Activated CD4-positive, alpha-beta memory T cell treated with anti-CD3 and anti-CD28 coated beads, Interleukin-2, amount 10 ng/mL, durations not matched to agents 7 days and 5 days (primary cell): Measurements from ENCODE around the gene SH2B3. TPM values are rescaled to one million over a fixed set of nuclear protein-coding genes. Genes with fewer than 3 reads are reported as not detected.
"Not testable (repeated sequence)": the region's sequence is repeated elsewhere in the genome, so short reads cannot be mapped to it uniquely, and the experiment has no call there.

ENCODE experiments used
- CTCF ChIA-PET: fragments of 350-600 bp; sonication (Branson Sonifier 250); formaldehyde crosslinking; loops from one replicate; lab custom pipeline; 2021; ENCODE audit warnings: antibody characterized with exemption, inconsistent platforms; lab: Charles Lee
- POLR2A ChIA-PET: fragments of 350-600 bp; sonication (Branson Sonifier 250); formaldehyde crosslinking; loops from one replicate; lab custom pipeline; 2021; ENCODE audit warnings: antibody characterized with exemption; lab: Charles Lee
- DNase-seq: peaks from one replicate; pipeline ENCODE4 v3.0.0-alpha.2; 2020
- H3K27ac Mint-ChIP-seq: one replicate; pipeline ENCODE4 v1.8.0; 2021; ENCODE audit warnings: mild to moderate bottlenecking, mixed read lengths
- H3K27me3 Mint-ChIP-seq: one replicate; pipeline ENCODE4 v1.8.0; 2021; ENCODE audit warnings: mixed read lengths
- H3K36me3 Mint-ChIP-seq: one replicate; pipeline ENCODE4 v1.8.0; 2021; ENCODE audit warnings: low read depth, mixed read lengths
- H3K4me1 Mint-ChIP-seq: one replicate; pipeline ENCODE4 v1.8.0; 2021; ENCODE audit warnings: mixed read lengths
- H3K4me3 Mint-ChIP-seq: one replicate; pipeline ENCODE4 v1.8.0; 2021; ENCODE audit warnings: mild to moderate bottlenecking, mixed read lengths
- H3K9me3 Mint-ChIP-seq: one replicate; pipeline ENCODE4 v1.8.0; 2021; ENCODE audit warnings: mixed read lengths
- total RNA-seq, 2 experiments: library from RNA; stranded (reverse); gene quantifications; one replicate each; pipeline ENCODE4 v1.2.3, GENCODE V29; 2021

SH2B3 gene
- total RNA-seq, 2 experiments from 2014 or later = 18.8 to 20.2 TPM

- no peak for DNase-seq
- Mint-ChIP-seq H3K27me3 (peaks cover 11% of the 10 kb centered on the region), H3K4me1 (peaks cover 15% of the 10 kb centered on the region), H3K36me3 (peaks cover under 1% of the 10 kb centered on the region), H3K27ac (no peak overlapping the region), H3K9me3 (no peaks in the 10 kb centered on the region), H3K4me3 (no peak overlapping the region)
- CTCF ChIA-PET = interaction anchor here (3.0 to 13.4 kb wide), 2 partner anchors 60 to 135 kb away, joined by 90 to 527 read pairs; no protein-coding TSS in a partner anchor
- POLR2A ChIA-PET = no interaction called here
Observed at GRCh38 chr12:111394480-111394879, 11.2 kb upstream of the SH2B3 start.

- H3K4me3 Mint-ChIP-seq = no peak overlapping the region
- ChIA-PET CTCF (interaction anchor here (0.7 to 13.4 kb wide), 26 partner anchors 9 to 419 kb away, joined by 3 to 527 read pairs (median 7); no protein-coding TSS in a partner anchor), POLR2A (interaction anchor here (1.3 to 1.9 kb wide), 2 partner anchors 40 to 56 kb away, joined by 3 to 23 read pairs; no protein-coding TSS in a partner anchor)
- H3K27me3 Mint-ChIP-seq = peaks cover 21% of the 10 kb centered on the region
- DNase-seq = no peak
- H3K4me1 Mint-ChIP-seq = peaks cover 22% of the 10 kb centered on the region
- H3K36me3 Mint-ChIP-seq = peaks cover 4% of the 10 kb centered on the region
- no peak overlapping the region for H3K27ac Mint-ChIP-seq
- no peaks in the 10 kb centered on the region for H3K9me3 Mint-ChIP-seq
Observed at GRCh38 chr12:111395336-111396187, 10.2 kb upstream of the SH2B3 start.

- not testable (repeated sequence) for H3K9me3 Mint-ChIP-seq, H3K27ac Mint-ChIP-seq, H3K4me3 Mint-ChIP-seq, DNase-seq, H3K36me3 Mint-ChIP-seq
- peaks cover 29% of the 10 kb centered on the region for H3K27me3 Mint-ChIP-seq
- POLR2A ChIA-PET = interaction anchor here (0.5 to 1.9 kb wide), 7 partner anchors 31 to 115 kb away, joined by 3 to 23 read pairs (median 4); no protein-coding TSS in a partner anchor
- CTCF ChIA-PET = interaction anchor here (0.6 to 13.4 kb wide), 42 partner anchors 8 to 419 kb away, joined by 3 to 527 read pairs (median 6); no protein-coding TSS in a partner anchor
- peaks cover 23% of the 10 kb centered on the region for H3K4me1 Mint-ChIP-seq
Observed at GRCh38 chr12:111396271-111396670, 9.5 kb upstream of the SH2B3 start.

- H3K27ac Mint-ChIP-seq = no peak overlapping the region
- H3K9me3 Mint-ChIP-seq = no peaks in the 10 kb centered on the region
- H3K4me3 Mint-ChIP-seq = no peak overlapping the region
- POLR2A ChIA-PET = interaction anchor here (0.5 to 1.9 kb wide), 10 partner anchors 30 to 131 kb away, joined by 3 to 23 read pairs (median 4); no protein-coding TSS in a partner anchor
- H3K4me1 Mint-ChIP-seq = peaks cover 25% of the 10 kb centered on the region
- DNase-seq = peak; percentile 86
- H3K27me3 Mint-ChIP-seq = peaks cover 33% of the 10 kb centered on the region
- H3K36me3 Mint-ChIP-seq = peaks cover 4% of the 10 kb centered on the region
- CTCF ChIA-PET = interaction anchor here (0.5 to 13.4 kb wide), 50 partner anchors 8 to 1086 kb away, joined by 3 to 527 read pairs (median 4); no protein-coding TSS in a partner anchor
Observed at GRCh38 chr12:111396726-111397445, 8.8 kb upstream of the SH2B3 start.

- ChIA-PET POLR2A (interaction anchor here (1.8 to 16.8 kb wide), 2 partner anchors 36 to 49 kb away, joined by 7 to 257 read pairs; no protein-coding TSS in a partner anchor), CTCF (interaction anchor here (1.0 to 13.4 kb wide), 8 partner anchors 14 to 414 kb away, joined by 4 to 527 read pairs (median 6); no protein-coding TSS in a partner anchor)
- peaks cover 34% of the 10 kb centered on the region for H3K4me1 Mint-ChIP-seq
- H3K9me3 Mint-ChIP-seq = no peaks in the 10 kb centered on the region
- DNase-seq = no peak
- no peak overlapping the region for H3K4me3 Mint-ChIP-seq
- H3K27me3 Mint-ChIP-seq = peaks cover 37% of the 10 kb centered on the region
- H3K27ac Mint-ChIP-seq = no peak overlapping the region
- peaks cover 4% of the 10 kb centered on the region for H3K36me3 Mint-ChIP-seq
Observed at GRCh38 chr12:111398530-111398929, 7.2 kb upstream of the SH2B3 start.

GRCh38 chr12:111399741-111400404 is 5.8 kb upstream of the SH2B3 start:
- H3K27ac Mint-ChIP-seq, DNase-seq, H3K4me3 Mint-ChIP-seq, H3K36me3 Mint-ChIP-seq, H3K9me3 Mint-ChIP-seq: not testable (repeated sequence)
- POLR2A ChIA-PET = interaction anchor here (0.6 to 16.8 kb wide), 4 partner anchors 30 to 55 kb away, joined by 3 to 257 read pairs (median 4); no protein-coding TSS in a partner anchor
- peaks cover 47% of the 10 kb centered on the region for H3K4me1 Mint-ChIP-seq
- peaks cover 44% of the 10 kb centered on the region for H3K27me3 Mint-ChIP-seq
- CTCF ChIA-PET = interaction anchor here (1.7 to 13.4 kb wide), 4 partner anchors 35 to 81 kb away, joined by 6 to 527 read pairs (median 28); no protein-coding TSS in a partner anchor

DNA sequence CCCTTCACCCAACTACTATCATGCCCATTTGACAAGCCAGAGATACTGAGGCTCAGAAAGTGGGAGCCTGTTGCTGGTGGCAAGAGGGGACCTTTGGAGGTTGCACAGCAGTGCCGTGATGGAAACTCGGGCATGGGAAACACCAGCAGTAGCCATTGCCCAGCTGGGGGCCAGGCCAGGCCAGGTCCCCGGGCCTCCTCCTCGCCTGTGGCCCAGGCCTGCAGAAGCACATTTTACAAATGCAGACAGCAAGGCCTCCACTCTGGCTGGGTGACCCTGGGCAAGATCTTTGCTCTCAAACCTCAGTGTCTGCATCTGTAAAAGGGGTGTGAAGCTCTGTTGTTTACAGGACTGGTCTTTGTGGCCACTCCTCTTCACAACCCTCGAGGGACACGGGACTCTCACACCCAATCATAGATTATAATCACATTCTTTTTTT is 4.5 kb upstream of the SH2B3 start:
- Mint-ChIP-seq H3K27me3 (peaks cover 44% of the 10 kb centered on the region), H3K27ac (no peak overlapping the region), H3K4me3 (no peak overlapping the region), H3K36me3 (peaks cover 4% of the 10 kb centered on the region), H3K9me3 (no peaks in the 10 kb centered on the region), H3K4me1 (peaks cover 50% of the 10 kb centered on the region)
- CTCF ChIA-PET = interaction anchor here (5.7 to 13.4 kb wide), 2 partner anchors 42 to 54 kb away, joined by 51 to 527 read pairs; no protein-coding TSS in a partner anchor
- DNase-seq = no peak
- POLR2A ChIA-PET = interaction anchor here (0.6 to 16.8 kb wide), 3 partner anchors 46 to 73 kb away, joined by 3 to 257 read pairs (median 3); no protein-coding TSS in a partner anchor

DNA sequence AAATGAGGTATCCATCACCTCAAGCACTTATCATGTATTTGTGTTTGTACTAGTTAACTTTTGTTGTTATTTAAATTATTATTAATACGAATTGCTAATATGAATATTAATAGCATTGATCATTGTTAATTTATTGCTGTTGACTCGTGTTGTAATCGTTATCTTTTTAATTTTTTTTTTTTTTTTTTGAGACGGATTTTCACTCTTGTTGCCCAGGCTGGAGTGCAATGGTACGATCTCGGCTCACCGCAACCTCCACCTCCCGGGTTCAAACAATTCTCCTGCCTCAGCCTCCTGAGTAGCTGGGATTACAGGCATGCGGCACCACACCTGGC is 3.3 kb upstream of the SH2B3 start:
- H3K36me3 Mint-ChIP-seq, H3K9me3 Mint-ChIP-seq, H3K4me3 Mint-ChIP-seq, H3K27ac Mint-ChIP-seq, DNase-seq: not testable (repeated sequence)
- ChIA-PET POLR2A (interaction anchor here (1.2 to 16.8 kb wide), 3 partner anchors 27 to 151 kb away, joined by 3 to 257 read pairs (median 237); no protein-coding TSS in a partner anchor), CTCF (interaction anchor here (1.8 to 13.4 kb wide), 5 partner anchors 28 to 52 kb away, joined by 5 to 527 read pairs (median 28); no protein-coding TSS in a partner anchor)
- Mint-ChIP-seq H3K4me1 (peaks cover 53% of the 10 kb centered on the region), H3K27me3 (peaks cover 44% of the 10 kb centered on the region)

GRCh38 chr12:111404362-111405148 is 1.2 kb upstream of the SH2B3 start:
- CTCF ChIA-PET = interaction anchor here (0.6 to 13.4 kb wide), 11 partner anchors 9 to 138 kb away, joined by 3 to 527 read pairs (median 9); no protein-coding TSS in a partner anchor
- Mint-ChIP-seq H3K27ac (peak overlapping the region; percentile 77), H3K9me3 (no peaks in the 10 kb centered on the region), H3K4me1 (peaks cover 62% of the 10 kb centered on the region), H3K4me3 (peak overlapping the region; percentile 81), H3K36me3 (peaks cover 5% of the 10 kb centered on the region), H3K27me3 (peaks cover 37% of the 10 kb centered on the region)
- peak; percentile 42 for DNase-seq
- POLR2A ChIA-PET = interaction anchor here (0.9 to 16.8 kb wide), 6 partner anchors 8 to 281 kb away, joined by 3 to 257 read pairs (median 6); partner anchors contain the start of genes ACAD10 and BRAP

- Mint-ChIP-seq H3K27ac (peak overlapping the region; percentile 72), H3K27me3 (peaks cover 29% of the 10 kb centered on the region), H3K4me1 (peaks cover 62% of the 10 kb centered on the region), H3K36me3 (peaks cover 3% of the 10 kb centered on the region), H3K9me3 (no peaks in the 10 kb centered on the region), H3K4me3 (peak overlapping the region; percentile 81)
- ChIA-PET CTCF (interaction anchor here (1.2 to 13.4 kb wide), 7 partner anchors 9 to 125 kb away, joined by 6 to 527 read pairs (median 20); no protein-coding TSS in a partner anchor), POLR2A (interaction anchor here (0.9 to 16.8 kb wide), 6 partner anchors 8 to 281 kb away, joined by 3 to 257 read pairs (median 6); partner anchors contain the start of genes ACAD10 and BRAP)
- DNase-seq = peak; percentile 98
Observed at GRCh38 chr12:111405149-111405858, 419 bp upstream of the SH2B3 start.
